DMS114 treated with DMSO at 0.1 percent for 48 hours (cell line): Measurements from ENCODE around the gene DPCD.
"Not testable (repeated sequence)": the region's sequence is repeated elsewhere in the genome, so short reads cannot be mapped to it uniquely, and the experiment has no call there.

ENCODE experiments used
- DNase-seq: peaks from one replicate; lab custom pipeline; 2025; ENCODE audit not compliant: unreplicated experiment; lab: John Stamatoyannopoulos, UW

Gene DPCD

GRCh38 chr10:101580486-101581399, 7.4 kb upstream of the DPCD start:
- DNase-seq = no peak

- no peak for DNase-seq
These were observed 2.3 kb upstream of the DPCD start for GRCh38 chr10:101585841-101586240.

- DNase-seq = no peak
These were observed 758 bp downstream of the DPCD start for GRCh38 chr10:101588879-101589278.

- DNase-seq = not testable (repeated sequence)
These were observed 5.2 kb downstream of the DPCD start for GRCh38 chr10:101593331-101593730.

GRCh38 chr10:101595591-101596433, 7.7 kb downstream of the DPCD start:
- no peak for DNase-seq

- no peak for DNase-seq
These were observed 9.2 kb downstream of the DPCD start for GRCh38 chr10:101597091-101597900.

- DNase-seq = no peak
These were observed 13.4 kb downstream of the DPCD start for GRCh38 chr10:101601541-101601940.

GRCh38 chr10:101602761-101603398, 14.8 kb downstream of the DPCD start:
- peak; percentile 60 for DNase-seq

- DNase-seq = no peak
These were observed 19.0 kb downstream of the DPCD start for GRCh38 chr10:101607124-101607523.

GRCh38 chr10:101609481-101609880, 21.4 kb downstream of the DPCD start:
- DNase-seq = no peak

- no peak for DNase-seq
These were observed 23.2 kb downstream of the DPCD start for GRCh38 chr10:101611096-101611905.

- no peak for DNase-seq
These were observed 24.0 kb downstream of the DPCD start for GRCh38 chr10:101612086-101612485.

GRCh38 chr10:101612872-101613271, 24.8 kb downstream of the DPCD start:
- no peak for DNase-seq

GRCh38 chr10:101613646-101614045, 25.5 kb downstream of the DPCD start:
- no peak for DNase-seq

GRCh38 chr10:101614663-101615524, 26.8 kb downstream of the DPCD start:
- DNase-seq = no peak

GRCh38 chr10:101615525-101616116, 27.5 kb downstream of the DPCD start:
- no peak for DNase-seq

- DNase-seq = no peak
These were observed 28.4 kb downstream of the DPCD start for GRCh38 chr10:101616415-101617101.
